GM12878 (cell line): ENCODE data around the gene ARL4C. TPM values are rescaled to one million over a fixed set of nuclear protein-coding genes. Genes with fewer than 3 reads are reported as not detected.

Experiments used
- ATAC-seq: fragments of 200-7000 bp; cut with Tn5 transposase; 3 replicates; pipeline ENCODE4 v1.9.1; 2020; ENCODE audit warnings: mild to moderate bottlenecking, moderate library complexity
- BruUV-seq: library from RNA; stranded (reverse); fragments of 400-500 nt; replicated peaks from 2 replicates; lab custom pipeline; 2021; lab: Mats Ljungman, UMichigan
- CTCF ChIA-PET: fragments of 300-600 bp; sonication (Branson Sonifier 250); formaldehyde crosslinking; extraction: SDS; loops from one replicate; lab custom pipeline; 2021; ENCODE audit warnings: inconsistent platforms; lab: Yijun Ruan, JAX
- POLR2A ChIA-PET: fragments of 350-600 bp; formaldehyde crosslinking; extraction: SDS; loops from one replicate; lab custom pipeline; 2021; ENCODE audit warnings: inconsistent platforms; lab: Charles Lee
- RAD21 ChIA-PET: fragments of 300-600 bp; sonication (Branson Sonifier 250); formaldehyde crosslinking; loops from one replicate; lab custom pipeline; 2023; ENCODE audit warnings: antibody characterized with exemption; ENCODE audit not compliant: unreplicated experiment; lab: Charles Lee
- SMC1A ChIA-PET: fragments of 300-600 bp; sonication (Branson Sonifier 250); formaldehyde crosslinking; loops from one replicate; lab custom pipeline; 2023; ENCODE audit not compliant: unreplicated experiment, uncharacterized antibody; lab: Charles Lee
- DNase-seq: peaks from one replicate; pipeline ENCODE4 v3.0.0-alpha.2; 2011; ENCODE audit warnings: low read depth, low spot score
- FAIRE-seq: peaks from 3 replicates; lab custom pipeline; 2011; peaks lifted over from hg19 to GRCh38; lab: Jason Lieb, UNC
- H2AFZ ChIP-seq: 2 replicates; pipeline ENCODE4 v1.6.0; 2011; ENCODE audit warnings: low read depth, low read length, control low read depth; ENCODE audit not compliant: control insufficient read depth
- H3K27ac ChIP-seq: 2 replicates; pipeline ENCODE4 v1.5.1; 2011; ENCODE audit warnings: control low read depth; ENCODE audit not compliant: control insufficient read depth, insufficient read depth
- H3K27me3 ChIP-seq, 2 experiments: replicated peaks in 1 of 2; 2 replicates each; pipeline versions ENCODE4 v1.6.0 to v1.6.1; 2011; ENCODE audit warnings: low read length in 1 of 2; ENCODE audit not compliant: control insufficient read depth in 2 of 2, insufficient read depth in 2 of 2
- H3K36me3 ChIP-seq, 2 experiments: 2 replicates each; pipeline ENCODE4 v1.5.1; 2011; ENCODE audit warnings: low read length in 1 of 2; ENCODE audit not compliant: control insufficient read depth in 2 of 2, insufficient read depth in 2 of 2
- H3K4me1 ChIP-seq: 2 replicates; pipeline ENCODE4 v1.6.1; 2011; ENCODE audit warnings: mild to moderate bottlenecking, low read length, moderate library complexity, mixed read lengths; ENCODE audit not compliant: control insufficient read depth, insufficient read depth
- H3K4me2 ChIP-seq: 2 replicates; pipeline ENCODE4 v1.6.0; 2011; ENCODE audit warnings: control low read depth; ENCODE audit not compliant: control insufficient read depth, insufficient read depth
- H3K4me3 ChIP-seq: fragments of 200-600 bp; sonication (generic); 2 replicates; pipeline ENCODE4 v1.5.1; 2016
- H3K79me2 ChIP-seq: 2 replicates; pipeline ENCODE4 v1.6.0; 2011; ENCODE audit warnings: low read length; ENCODE audit not compliant: control insufficient read depth, insufficient read depth
- H3K9ac ChIP-seq: 2 replicates; pipeline ENCODE4 v1.8.0; 2011; ENCODE audit warnings: low read length, control low read depth, mixed read lengths; ENCODE audit not compliant: control insufficient read depth, insufficient read depth
- H3K9me3 ChIP-seq: replicated peaks from 3 replicates; pipeline ENCODE4 v1.5.1; 2011; ENCODE audit warnings: mild to moderate bottlenecking, low read length; ENCODE audit not compliant: control insufficient read depth, insufficient read depth
- H4K20me1 ChIP-seq: 2 replicates; pipeline ENCODE4 v1.6.0; 2011; ENCODE audit not compliant: control insufficient read depth, insufficient read depth
- ATF2 ChIP-seq: IDR thresholded peaks from 2 replicates; pipeline ENCODE4 v1.6.1; 2012; ENCODE audit warnings: low read length, inconsistent platforms
- ATF3 ChIP-seq: IDR thresholded peaks from 2 replicates; pipeline ENCODE4 v1.6.1; 2011; ENCODE audit warnings: low read depth, mild to moderate bottlenecking, low read length, moderate library complexity, borderline replicate concordance; ENCODE audit errors: extremely low read depth
- CBFB ChIP-seq: IDR thresholded peaks from 2 replicates; pipeline ENCODE4 v1.6.1; 2016; ENCODE audit warnings: antibody characterized with exemption, low read depth
- E2F8 ChIP-seq: fragments of 450-650 bp; IDR thresholded peaks from 2 replicates; pipeline ENCODE4 v1.6.1; 2018; ENCODE audit warnings: mild to moderate bottlenecking, low read depth, moderate library complexity; ENCODE audit not compliant: partially characterized antibody
- EP300 ChIP-seq, 2 experiments: fragments of 150-350 bp in 1 of 2; IDR thresholded peaks; 2 replicates each; pipeline ENCODE4 v1.6.1; 2011 to 2012; ENCODE audit warnings: low read depth in 2 of 2, low read length in 2 of 2, borderline replicate concordance in 1 of 2, improper control_type of control experiment in 1 of 2, inconsistent platforms in 1 of 2; ENCODE audit not compliant: control insufficient read depth in 1 of 2
- FOXK2 ChIP-seq: fragments of 450-650 bp; IDR thresholded peaks from 2 replicates; pipeline ENCODE4 v1.6.1; 2017; ENCODE audit warnings: mild to moderate bottlenecking, moderate library complexity
- HCFC1 ChIP-seq: fragments of 150-350 bp; IDR thresholded peaks from 2 replicates; pipeline ENCODE4 v1.6.1; 2014; ENCODE audit warnings: low read length
- IRF4 ChIP-seq: IDR thresholded peaks from 2 replicates; pipeline ENCODE4 v1.6.1; 2011; ENCODE audit warnings: low read depth, low read length
- MLLT1 ChIP-seq: fragments of 450-650 bp; IDR thresholded peaks from 2 replicates; pipeline ENCODE4 v1.6.1; 2016; ENCODE audit warnings: mild to moderate bottlenecking
- MTA3 ChIP-seq: IDR thresholded peaks from 2 replicates; pipeline ENCODE4 v1.6.1; 2012; ENCODE audit warnings: low read length, inconsistent platforms, borderline replicate concordance
- NFXL1 ChIP-seq: fragments of 450-650 bp; IDR thresholded peaks from 2 replicates; pipeline ENCODE4 v1.6.1; 2017; ENCODE audit warnings: antibody characterized with exemption, mild to moderate bottlenecking, borderline replicate concordance
- PAX8 ChIP-seq: fragments of 450-650 bp; IDR thresholded peaks from 2 replicates; pipeline ENCODE4 v1.6.1; 2017; ENCODE audit warnings: mild to moderate bottlenecking, moderate library complexity
- POLR2A ChIP-seq: IDR thresholded peaks from 2 replicates; pipeline ENCODE4 v1.6.1; 2011; ENCODE audit warnings: low read depth, mild to moderate bottlenecking, low read length
- RB1 ChIP-seq: fragments of 450-650 bp; formaldehyde crosslinking; IDR thresholded peaks from 2 replicates; pipeline ENCODE4 v1.6.1; 2017; ENCODE audit warnings: mild to moderate bottlenecking, borderline replicate concordance
- RBBP5 ChIP-seq: fragments of 200-600 bp; sonication (generic); conservative IDR thresholded peaks from 2 replicates; pipeline ENCODE4 v1.6.1; 2016
- RCOR1 ChIP-seq: conservative IDR thresholded peaks from 2 replicates; pipeline ENCODE4 v1.6.1; 2012; ENCODE audit warnings: low read depth, low read length, improper control_type of control experiment
- SPI1 ChIP-seq: IDR thresholded peaks from 2 replicates; pipeline ENCODE4 v1.6.1; 2011; ENCODE audit warnings: low read depth, mild to moderate bottlenecking, low read length, moderate library complexity, borderline replicate concordance; ENCODE audit not compliant: insufficient read depth
- TARDBP ChIP-seq: IDR thresholded peaks from 2 replicates; pipeline ENCODE4 v1.6.1; 2016; ENCODE audit warnings: borderline replicate concordance
- USF1 ChIP-seq: IDR thresholded peaks from 2 replicates; pipeline ENCODE4 v1.6.1; 2011; ENCODE audit warnings: borderline replicate concordance, low read depth, mild to moderate bottlenecking, moderate library complexity, mixed read lengths, low read length; ENCODE audit not compliant: insufficient read depth; ENCODE audit errors: extremely low read length
- WGBS: methylation state at CpG from one replicate; pipeline ENCODE4 v1.1.6; 2016; ENCODE audit warnings: low lambda C conversion rate; ENCODE audit not compliant: insufficient replicate concordance, insufficient coverage; ENCODE audit errors: missing lambda C conversion rate; 5-methylcytosine and 5-hydroxymethylcytosine counted together
- in situ Hi-C: fragments of 300-500 bp; cut with MboI; formaldehyde crosslinking; loops from 9 replicates; pipeline ENCODE4 v1.14.3; 2018; ENCODE audit warnings: mixed read lengths
- intact Hi-C: fragments of 100-400 bp; cut with micrococcal nuclease; formaldehyde crosslinking; loops from one replicate; pipeline ENCODE4 v1.14.2; 2022; ENCODE audit not compliant: unreplicated experiment
- polyA plus RNA-seq, 11 experiments: library from polyadenylated mRNA; depleted of rRNA in 4 of 11; unstranded in 6 of 11; stranded (reverse) in 5 of 11; fragments of >200 nt; fragmentation: Nextera tagmentation in 4 of 11; fragmentation: Illumina TruSeq in 1 of 11; extraction: Ambion mirVana in 4 of 11; extraction: Trizol in 1 of 11; gene quantifications; 1 replicate in 1 of 11; 2 replicates in 10 of 11; pipeline versions ENCODE4 v1.2.1 to v1.2.3, GENCODE V29; 2011 to 2016; ENCODE audit warnings: inconsistent platforms in 2 of 11, missing spikeins in 2 of 11, low read depth in 1 of 11
- total RNA-seq, 4 experiments: library from RNA; depleted of rRNA in 3 of 4; stranded (reverse); fragments of >200 nt in 3 of 4; fragmentation: Illumina TruSeq in 1 of 4; extraction: Trizol in 1 of 4; gene quantifications; 2 replicates each; pipeline versions ENCODE4 v1.2.1 to v1.2.3, GENCODE V29; 2013 to 2021

Gene ARL4C
- total and polyA plus RNA-seq, 10 of the 15 experiments (the other 5 are each of a cell fraction or from before 2014, with no cell fraction given): 0.03 to 0.72 (median 0.06) TPM; not detected in 4

- FAIRE-seq: no peak
- Histone ChIP-seq H3K36me3 (no peaks in the 10 kb centered on the region), H3K27me3 (no peaks in the 10 kb centered on the region; a peak in 3 of 4 replicates), H3K4me2 (no peak overlapping the region), H2AFZ (no peak overlapping the region), H4K20me1 (no peaks in the 10 kb centered on the region), H3K4me1 (no peaks in the 10 kb centered on the region), H3K27ac (no peak overlapping the region), H3K9me3 (no peaks in the 10 kb centered on the region), H3K79me2 (no peaks in the 10 kb centered on the region), H3K9ac (no peak overlapping the region), H3K4me3 (no peak overlapping the region)
- in situ Hi-C loops (loop anchor here (5.0 kb wide), 1 partner anchor 366 kb away; no protein-coding TSS in a partner anchor), intact Hi-C loops (no loop called here)
- DNase-seq: no peak
- SMC1A ChIA-PET: interaction anchor here (0.6 kb wide), 1 partner anchor 914 kb away, joined by 3 read pairs; no protein-coding TSS in a partner anchor
- no peak for ATAC-seq
- 41% methylated on average over 3 of the region's 3 CpGs for WGBS
- POLR2A ChIA-PET: no interaction called here
- RAD21 ChIA-PET: interaction anchor here (0.9 to 1.2 kb wide), 2 partner anchors 213 to 368 kb away, joined by 3 read pairs; no protein-coding TSS in a partner anchor
- CTCF ChIA-PET: interaction anchor here (0.5 to 2.4 kb wide), 2 partner anchors 138 to 367 kb away, joined by 3 to 12 read pairs; no protein-coding TSS in a partner anchor
- no TSS peak for BruUV-seq
- TF ChIP-seq POLR2A (no peak), ATF2 (no peak), RBBP5 (no peak), EP300 (IDR thresholded peaks at IDR 0.05; ENCODE audit: borderline replicate concordance in 1 of 2, control insufficient read depth in 1 of 2, low read depth in 2 of 2, low read length in 2 of 2) (no peak), TARDBP (no peak), USF1 (no peak), CBFB (no peak), E2F8 (no peak), PAX8 (no peak), RCOR1 (no peak), MLLT1 (no peak), NFXL1 (no peak), RB1 (no peak), ATF3 (no peak), HCFC1 (no peak), FOXK2 (no peak), MTA3 (no peak), IRF4 (no peak), SPI1 (no peak)
Observed at GRCh38 chr2:234502919-234503285, 6.0 kb upstream of the ARL4C start.
